DND-41 (cell line): ENCODE measurements around the gene TBXAS1.

ENCODE experiments used
- EZH2 ChIP-seq: IDR thresholded peaks from 3 replicates; pipeline ENCODE4 v1.6.1; 2012; ENCODE audit warnings: borderline replicate concordance, low read depth, mild to moderate bottlenecking, moderate library complexity, low read length, inconsistent platforms; ENCODE audit not compliant: severe bottlenecking
- TF ChIP-seq, protein P1 (sequence below): IDR thresholded peaks from 2 replicates; pipeline ENCODE4 v1.5.1; 2012; ENCODE audit warnings: borderline replicate concordance, low read length, moderate library complexity, mild to moderate bottlenecking; ENCODE audit not compliant: poor library complexity, severe bottlenecking; ENCODE audit errors: extremely low read depth

DNA sequence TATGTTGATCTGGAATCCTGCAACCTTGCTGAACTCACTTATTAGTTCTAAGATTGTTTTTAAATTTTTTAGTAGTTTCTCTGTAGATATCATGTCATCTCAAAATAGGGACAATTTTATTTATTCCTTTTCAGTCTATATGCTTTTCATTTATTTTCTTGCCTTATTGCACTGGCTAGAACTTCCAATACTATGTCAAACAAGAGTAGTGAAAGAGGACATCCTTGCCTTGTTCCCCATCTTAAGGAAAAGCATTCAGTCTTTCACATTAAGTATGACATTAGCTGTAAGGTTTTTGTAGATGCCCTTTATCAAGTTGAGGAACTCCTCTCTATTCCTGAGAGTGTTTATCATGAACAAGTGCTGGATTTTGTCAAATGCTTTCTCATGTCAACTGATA is 77.8 kb downstream of the TBXAS1 start:
- no peak for TF ChIP-seq EZH2
- TF ChIP-seq, protein P1, sequence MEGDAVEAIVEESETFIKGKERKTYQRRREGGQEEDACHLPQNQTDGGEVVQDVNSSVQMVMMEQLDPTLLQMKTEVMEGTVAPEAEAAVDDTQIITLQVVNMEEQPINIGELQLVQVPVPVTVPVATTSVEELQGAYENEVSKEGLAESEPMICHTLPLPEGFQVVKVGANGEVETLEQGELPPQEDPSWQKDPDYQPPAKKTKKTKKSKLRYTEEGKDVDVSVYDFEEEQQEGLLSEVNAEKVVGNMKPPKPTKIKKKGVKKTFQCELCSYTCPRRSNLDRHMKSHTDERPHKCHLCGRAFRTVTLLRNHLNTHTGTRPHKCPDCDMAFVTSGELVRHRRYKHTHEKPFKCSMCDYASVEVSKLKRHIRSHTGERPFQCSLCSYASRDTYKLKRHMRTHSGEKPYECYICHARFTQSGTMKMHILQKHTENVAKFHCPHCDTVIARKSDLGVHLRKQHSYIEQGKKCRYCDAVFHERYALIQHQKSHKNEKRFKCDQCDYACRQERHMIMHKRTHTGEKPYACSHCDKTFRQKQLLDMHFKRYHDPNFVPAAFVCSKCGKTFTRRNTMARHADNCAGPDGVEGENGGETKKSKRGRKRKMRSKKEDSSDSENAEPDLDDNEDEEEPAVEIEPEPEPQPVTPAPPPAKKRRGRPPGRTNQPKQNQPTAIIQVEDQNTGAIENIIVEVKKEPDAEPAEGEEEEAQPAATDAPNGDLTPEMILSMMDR, result no peak
